EH (cell line): Measurements from ENCODE around the gene YIPF7.
A peak's percentile ranks its signal among the peaks of the same experiment; 100 is the strongest.

Source experiments
- DNase-seq: peaks from one replicate; pipeline ENCODE4 v3.0.0-alpha.2; 2015; ENCODE audit warnings: low read depth

YIPF7 gene

GRCh38 chr4:44651425-44651824 lies at the start of gene YIPF7:
TSS of gene YIPF7 (minus strand) at chr4:44651625. CDS start at chr4:44650100, 1,525 bp downstream.
- DNase-seq, result no peak

GRCh38 chr4:44701037-44701436 lies 49.6 kb upstream of the YIPF7 start:
- no peak for DNase-seq

GRCh38 chr4:44700427-44700826 lies 49.0 kb upstream of the YIPF7 start:
- DNase-seq, result no peak

GRCh38 chr4:44684648-44685047 lies 33.2 kb upstream of the YIPF7 start:
- DNase-seq, result no peak

GRCh38 chr4:44679060-44679459 lies 27.6 kb upstream of the YIPF7 start:
- DNase-seq, result no peak

- peak; percentile 88 for DNase-seq
Observed at GRCh38 chr4:44678094-44679041, 26.9 kb upstream of the YIPF7 start, which contains the start of gene GUF1. TSS of gene GUF1 (plus strand) at chr4:44678420. CDS start at chr4:44678623, 203 bp downstream.

- no peak for DNase-seq
Observed at GRCh38 chr4:44675366-44675765, 23.9 kb upstream of the YIPF7 start.

- DNase-seq, result no peak
Observed at GRCh38 chr4:44674471-44674870, 23.0 kb upstream of the YIPF7 start.

GRCh38 chr4:44671636-44672035 lies 20.2 kb upstream of the YIPF7 start:
- DNase-seq, result no peak

GRCh38 chr4:44670506-44671199 lies 19.2 kb upstream of the YIPF7 start:
- DNase-seq, result no peak

- DNase-seq, result no peak
Observed at GRCh38 chr4:44668526-44668925, 17.1 kb upstream of the YIPF7 start.

- DNase-seq, result no peak
Observed at GRCh38 chr4:44663539-44664263, 12.3 kb upstream of the YIPF7 start.

GRCh38 chr4:44662623-44663005 lies 11.2 kb upstream of the YIPF7 start:
- DNase-seq, result no peak

GRCh38 chr4:44661940-44662622 lies 10.7 kb upstream of the YIPF7 start:
- DNase-seq, result no peak

GRCh38 chr4:44660396-44660795 lies 9.0 kb upstream of the YIPF7 start:
- DNase-seq, result no peak

GRCh38 chr4:44652002-44652401 lies 577 bp upstream of the YIPF7 start:
- no peak for DNase-seq

GRCh38 chr4:44646151-44646550 lies 5.3 kb downstream of the YIPF7 start:
- no peak for DNase-seq

- DNase-seq, result no peak
Observed at GRCh38 chr4:44638091-44638490, 13.3 kb downstream of the YIPF7 start.

GRCh38 chr4:44632733-44633132 lies 18.7 kb downstream of the YIPF7 start:
- DNase-seq, result no peak

GRCh38 chr4:44632089-44632488 lies 19.3 kb downstream of the YIPF7 start:
- no peak for DNase-seq

GRCh38 chr4:44629280-44629866 lies 22.1 kb downstream of the YIPF7 start:
- peak; percentile 49 for DNase-seq
